ENCODE results near the gene ZFP30. TPM values are rescaled to one million over a fixed set of nuclear protein-coding genes. Genes with fewer than 3 reads are reported as not detected.

ZFP30 gene
- total and polyA plus RNA-seq, 2 of the 13 experiments (the other 11 are each of a cell fraction or from before 2014, with no cell fraction given), result 3.4 to 19.2 TPM

DNA sequence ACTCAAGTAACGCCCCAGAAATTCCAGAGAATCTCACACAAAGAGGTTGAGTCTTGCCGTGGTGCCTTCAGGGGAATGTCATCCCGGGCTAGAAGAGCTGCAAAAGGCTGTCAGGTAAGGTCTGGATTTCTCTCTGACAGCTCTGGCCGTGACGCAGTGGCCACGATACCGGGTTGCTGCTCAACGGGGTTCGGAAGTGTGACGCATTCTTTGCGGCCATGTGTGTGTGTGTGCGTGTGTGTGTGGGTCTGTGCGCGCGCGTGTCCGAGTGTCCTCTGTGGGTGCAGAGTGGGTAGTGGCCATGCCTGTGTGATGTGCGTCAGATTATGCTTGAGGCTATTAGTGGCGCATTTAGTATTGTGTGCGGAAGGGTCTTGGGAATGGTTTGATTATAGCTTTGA is 60.3 kb downstream of the ZFP30 start (continued):
- TF ChIP-seq, protein P1, sequence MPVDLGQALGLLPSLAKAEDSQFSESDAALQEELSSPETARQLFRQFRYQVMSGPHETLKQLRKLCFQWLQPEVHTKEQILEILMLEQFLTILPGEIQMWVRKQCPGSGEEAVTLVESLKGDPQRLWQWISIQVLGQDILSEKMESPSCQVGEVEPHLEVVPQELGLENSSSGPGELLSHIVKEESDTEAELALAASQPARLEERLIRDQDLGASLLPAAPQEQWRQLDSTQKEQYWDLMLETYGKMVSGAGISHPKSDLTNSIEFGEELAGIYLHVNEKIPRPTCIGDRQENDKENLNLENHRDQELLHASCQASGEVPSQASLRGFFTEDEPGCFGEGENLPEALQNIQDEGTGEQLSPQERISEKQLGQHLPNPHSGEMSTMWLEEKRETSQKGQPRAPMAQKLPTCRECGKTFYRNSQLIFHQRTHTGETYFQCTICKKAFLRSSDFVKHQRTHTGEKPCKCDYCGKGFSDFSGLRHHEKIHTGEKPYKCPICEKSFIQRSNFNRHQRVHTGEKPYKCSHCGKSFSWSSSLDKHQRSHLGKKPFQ (CRISPR knock-in tag; IDR thresholded peaks at IDR 0.05; ENCODE audit: insufficient replicate concordance), result no peak
- TF ChIP-seq CBX2 (IDR thresholded peaks at IDR 0.05; ENCODE audit: low read depth, low read length) (no peak), CBX2 (CRISPR knock-in tag; IDR thresholded peaks at IDR 0.05; ENCODE audit: low read depth) (no peak), ZBTB1 (CRISPR knock-in tag; IDR thresholded peaks at IDR 0.05; ENCODE audit: borderline replicate concordance) (no peak), ZNF501 (CRISPR knock-in tag; IDR thresholded peaks at IDR 0.05) (peak; percentile 3; the same call in 1 of the 2 replicates), RAD21 (CRISPR knock-in tag; IDR thresholded peaks at IDR 0.05) (no peak), MZF1 (CRISPR knock-in tag; IDR thresholded peaks at IDR 0.05; ENCODE audit: borderline replicate concordance) (no peak), KDM3A (CRISPR knock-in tag; IDR thresholded peaks at IDR 0.05; ENCODE audit: low read depth) (no peak), REPIN1 (CRISPR knock-in tag; IDR thresholded peaks at IDR 0.05; ENCODE audit: borderline replicate concordance, low read depth) (no peak), LCORL (IDR thresholded peaks at IDR 0.05) (no peak), LCORL (CRISPR knock-in tag; IDR thresholded peaks at IDR 0.05) (no peak), TFE3 (CRISPR knock-in tag; IDR thresholded peaks at IDR 0.05) (no peak), ZNF44 (CRISPR knock-in tag; IDR thresholded peaks at IDR 0.05) (no peak), ZNF563 (CRISPR knock-in tag; IDR thresholded peaks at IDR 0.05) (0 out of 2 replicates have a peak, but pooled peaks have one; percentile 7), ZNF350 (CRISPR knock-in tag; IDR thresholded peaks at IDR 0.05; ENCODE audit: borderline replicate concordance, low read depth) (peak; percentile 4; the same call in 1 of the 2 replicates), ZNF280D (CRISPR knock-in tag; IDR thresholded peaks at IDR 0.05) (no peak), CENPX (CRISPR knock-in tag; IDR thresholded peaks at IDR 0.05) (no peak), TCF7L2 (IDR thresholded peaks at IDR 0.05; ENCODE audit: low read depth, low read length) (no peak)
- TF ChIP-seq, protein P2, sequence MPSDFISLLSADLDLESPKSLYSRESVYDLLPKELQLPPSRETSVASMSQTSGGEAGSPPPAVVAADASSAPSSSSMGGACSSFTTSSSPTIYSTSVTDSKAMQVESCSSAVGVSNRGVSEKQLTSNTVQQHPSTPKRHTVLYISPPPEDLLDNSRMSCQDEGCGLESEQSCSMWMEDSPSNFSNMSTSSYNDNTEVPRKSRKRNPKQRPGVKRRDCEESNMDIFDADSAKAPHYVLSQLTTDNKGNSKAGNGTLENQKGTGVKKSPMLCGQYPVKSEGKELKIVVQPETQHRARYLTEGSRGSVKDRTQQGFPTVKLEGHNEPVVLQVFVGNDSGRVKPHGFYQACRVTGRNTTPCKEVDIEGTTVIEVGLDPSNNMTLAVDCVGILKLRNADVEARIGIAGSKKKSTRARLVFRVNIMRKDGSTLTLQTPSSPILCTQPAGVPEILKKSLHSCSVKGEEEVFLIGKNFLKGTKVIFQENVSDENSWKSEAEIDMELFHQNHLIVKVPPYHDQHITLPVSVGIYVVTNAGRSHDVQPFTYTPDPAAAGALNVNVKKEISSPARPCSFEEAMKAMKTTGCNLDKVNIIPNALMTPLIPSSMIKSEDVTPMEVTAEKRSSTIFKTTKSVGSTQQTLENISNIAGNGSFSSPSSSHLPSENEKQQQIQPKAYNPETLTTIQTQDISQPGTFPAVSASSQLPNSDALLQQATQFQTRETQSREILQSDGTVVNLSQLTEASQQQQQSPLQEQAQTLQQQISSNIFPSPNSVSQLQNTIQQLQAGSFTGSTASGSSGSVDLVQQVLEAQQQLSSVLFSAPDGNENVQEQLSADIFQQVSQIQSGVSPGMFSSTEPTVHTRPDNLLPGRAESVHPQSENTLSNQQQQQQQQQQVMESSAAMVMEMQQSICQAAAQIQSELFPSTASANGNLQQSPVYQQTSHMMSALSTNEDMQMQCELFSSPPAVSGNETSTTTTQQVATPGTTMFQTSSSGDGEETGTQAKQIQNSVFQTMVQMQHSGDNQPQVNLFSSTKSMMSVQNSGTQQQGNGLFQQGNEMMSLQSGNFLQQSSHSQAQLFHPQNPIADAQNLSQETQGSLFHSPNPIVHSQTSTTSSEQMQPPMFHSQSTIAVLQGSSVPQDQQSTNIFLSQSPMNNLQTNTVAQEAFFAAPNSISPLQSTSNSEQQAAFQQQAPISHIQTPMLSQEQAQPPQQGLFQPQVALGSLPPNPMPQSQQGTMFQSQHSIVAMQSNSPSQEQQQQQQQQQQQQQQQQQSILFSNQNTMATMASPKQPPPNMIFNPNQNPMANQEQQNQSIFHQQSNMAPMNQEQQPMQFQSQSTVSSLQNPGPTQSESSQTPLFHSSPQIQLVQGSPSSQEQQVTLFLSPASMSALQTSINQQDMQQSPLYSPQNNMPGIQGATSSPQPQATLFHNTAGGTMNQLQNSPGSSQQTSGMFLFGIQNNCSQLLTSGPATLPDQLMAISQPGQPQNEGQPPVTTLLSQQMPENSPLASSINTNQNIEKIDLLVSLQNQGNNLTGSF (CRISPR knock-in tag; IDR thresholded peaks at IDR 0.05), result no peak
